HG03342 (cell line): ENCODE data around the gene TSPAN18.
A peak's percentile ranks its signal among the peaks of the same experiment; 100 is the strongest.

ENCODE experiments used
- ATAC-seq: cut with Tn5 transposase; IDR thresholded peaks from one replicate; pipeline ENCODE4 v1.9.1; 2021; ENCODE audit warnings: mild to moderate bottlenecking, moderate library complexity; ENCODE audit not compliant: unreplicated experiment

Gene TSPAN18

GRCh38 chr11:44936525-44936924, 209.8 kb downstream of the TSPAN18 start:
- peak; percentile 63 for ATAC-seq

- no peak for ATAC-seq
Observed at GRCh38 chr11:44936951-44937543, 210.3 kb downstream of the TSPAN18 start.

- ATAC-seq: no peak
Observed at GRCh38 chr11:44938066-44938691, 211.4 kb downstream of the TSPAN18 start.

- ATAC-seq: no peak
Observed at GRCh38 chr11:44939673-44940395, 213.1 kb downstream of the TSPAN18 start.

- ATAC-seq: no peak
Observed at GRCh38 chr11:44940404-44940803, 213.6 kb downstream of the TSPAN18 start.

- ATAC-seq: no peak
Observed at GRCh38 chr11:44940835-44941234, 214.1 kb downstream of the TSPAN18 start.

GRCh38 chr11:44941259-44942021, 214.7 kb downstream of the TSPAN18 start:
- no peak for ATAC-seq

GRCh38 chr11:44942029-44942955, 215.5 kb downstream of the TSPAN18 start:
- ATAC-seq: no peak

- peak; percentile 82 for ATAC-seq
Observed at GRCh38 chr11:44943118-44943517, 216.4 kb downstream of the TSPAN18 start.

- no peak for ATAC-seq
Observed at GRCh38 chr11:44943696-44944095, 216.9 kb downstream of the TSPAN18 start.

GRCh38 chr11:44944181-44944852, 217.6 kb downstream of the TSPAN18 start:
- no peak for ATAC-seq

- ATAC-seq: no peak
Observed at GRCh38 chr11:44944853-44945235, 218.1 kb downstream of the TSPAN18 start.

- ATAC-seq: no peak
Observed at GRCh38 chr11:44945666-44946065, 218.9 kb downstream of the TSPAN18 start.

GRCh38 chr11:44946263-44946662, 219.5 kb downstream of the TSPAN18 start:
- no peak for ATAC-seq

- ATAC-seq: no peak
Observed at GRCh38 chr11:44947114-44947513, 220.4 kb downstream of the TSPAN18 start.

GRCh38 chr11:44948155-44948554, 221.4 kb downstream of the TSPAN18 start:
- ATAC-seq: no peak

- no peak for ATAC-seq
Observed at GRCh38 chr11:44949160-44950030, 222.6 kb downstream of the TSPAN18 start.

- ATAC-seq: no peak
Observed at GRCh38 chr11:44950031-44950624, 223.4 kb downstream of the TSPAN18 start.
